ENCODE results near the gene GALNT6.

Gene GALNT6, protein sequence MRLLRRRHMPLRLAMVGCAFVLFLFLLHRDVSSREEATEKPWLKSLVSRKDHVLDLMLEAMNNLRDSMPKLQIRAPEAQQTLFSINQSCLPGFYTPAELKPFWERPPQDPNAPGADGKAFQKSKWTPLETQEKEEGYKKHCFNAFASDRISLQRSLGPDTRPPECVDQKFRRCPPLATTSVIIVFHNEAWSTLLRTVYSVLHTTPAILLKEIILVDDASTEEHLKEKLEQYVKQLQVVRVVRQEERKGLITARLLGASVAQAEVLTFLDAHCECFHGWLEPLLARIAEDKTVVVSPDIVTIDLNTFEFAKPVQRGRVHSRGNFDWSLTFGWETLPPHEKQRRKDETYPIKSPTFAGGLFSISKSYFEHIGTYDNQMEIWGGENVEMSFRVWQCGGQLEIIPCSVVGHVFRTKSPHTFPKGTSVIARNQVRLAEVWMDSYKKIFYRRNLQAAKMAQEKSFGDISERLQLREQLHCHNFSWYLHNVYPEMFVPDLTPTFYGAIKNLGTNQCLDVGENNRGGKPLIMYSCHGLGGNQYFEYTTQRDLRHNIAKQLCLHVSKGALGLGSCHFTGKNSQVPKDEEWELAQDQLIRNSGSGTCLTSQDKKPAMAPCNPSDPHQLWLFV

GRCh38 chr12:51391283-51392123 is at the start of gene GALNT6:
GALNT6 (minus strand) TSS chr12:51391406; CDS start chr12:51379781, 11,625 bp downstream.
- DNase-seq, result no peak

DNA sequence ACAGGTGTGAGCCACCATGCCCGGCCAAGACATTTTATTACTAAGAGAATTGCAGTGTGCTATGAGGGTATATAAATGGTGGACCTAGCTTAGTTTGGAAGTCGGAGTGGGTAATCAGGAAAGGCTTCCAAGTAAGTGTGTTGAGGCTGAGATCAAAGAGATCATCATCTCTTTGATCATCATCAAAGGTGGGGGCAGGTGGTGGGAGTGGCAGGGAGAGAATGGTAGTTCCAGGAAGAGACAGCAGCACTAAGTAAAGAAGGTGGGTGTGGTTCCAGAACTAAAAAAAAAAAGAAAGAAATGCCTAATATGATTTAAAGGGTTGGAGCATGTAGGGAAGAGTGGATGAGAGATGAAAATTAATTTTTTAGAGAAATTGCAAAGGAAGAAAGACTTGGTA is 48.1 kb upstream of the GALNT6 start:
- DNase-seq, result no peak

GRCh38 chr12:51437431-51437830 is 46.2 kb upstream of the GALNT6 start:
- no peak for DNase-seq

GRCh38 chr12:51434305-51434704 is 43.1 kb upstream of the GALNT6 start:
- no peak for DNase-seq

GRCh38 chr12:51432921-51433320 is 41.7 kb upstream of the GALNT6 start:
- no peak for DNase-seq

DNA sequence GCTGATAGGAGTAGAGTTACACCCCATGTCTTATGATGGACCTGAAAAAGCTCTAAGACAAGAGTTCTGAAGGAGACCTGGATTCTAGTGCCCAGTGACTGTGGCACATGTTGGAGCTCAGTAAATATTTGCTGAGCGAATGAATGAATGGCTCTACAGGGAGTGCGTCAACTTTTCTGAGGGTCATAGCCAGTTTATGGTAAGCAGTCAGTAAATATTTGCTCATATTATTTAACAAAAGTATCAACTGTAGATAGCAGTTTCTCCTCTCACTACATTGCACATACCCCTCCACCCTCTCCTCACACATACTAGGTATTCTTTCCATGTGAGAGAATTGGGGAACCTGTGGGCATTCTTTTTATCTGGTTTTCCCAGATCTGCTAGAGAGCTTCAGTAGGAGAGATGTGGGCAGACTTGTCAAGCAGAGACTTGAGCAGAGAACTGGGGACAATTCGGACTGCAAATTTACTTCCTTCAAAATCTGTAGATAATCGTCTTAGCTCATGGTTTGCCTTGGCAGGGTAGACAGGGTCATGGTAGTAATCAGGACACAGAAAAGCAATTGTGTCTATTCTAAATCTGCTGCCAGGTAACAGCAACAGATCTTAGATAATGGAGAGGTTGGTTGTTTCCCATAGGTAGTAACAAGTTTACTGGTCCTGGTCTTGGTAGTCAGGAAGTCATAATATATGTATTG is 39.1 kb upstream of the GALNT6 start:
- DNase-seq, result no peak

GRCh38 chr12:51429700-51430099 is 38.5 kb upstream of the GALNT6 start:
- no peak for DNase-seq

- no peak for DNase-seq
Observed at GRCh38 chr12:51428256-51428655, 37.0 kb upstream of the GALNT6 start.

- peak; percentile 93 for DNase-seq
Observed at GRCh38 chr12:51424662-51425539, 33.7 kb upstream of the GALNT6 start, which contains the start of gene SLC4A8. SLC4A8 (plus strand) TSS chr12:51424831; CDS start chr12:51424988, 157 bp downstream.

DNA sequence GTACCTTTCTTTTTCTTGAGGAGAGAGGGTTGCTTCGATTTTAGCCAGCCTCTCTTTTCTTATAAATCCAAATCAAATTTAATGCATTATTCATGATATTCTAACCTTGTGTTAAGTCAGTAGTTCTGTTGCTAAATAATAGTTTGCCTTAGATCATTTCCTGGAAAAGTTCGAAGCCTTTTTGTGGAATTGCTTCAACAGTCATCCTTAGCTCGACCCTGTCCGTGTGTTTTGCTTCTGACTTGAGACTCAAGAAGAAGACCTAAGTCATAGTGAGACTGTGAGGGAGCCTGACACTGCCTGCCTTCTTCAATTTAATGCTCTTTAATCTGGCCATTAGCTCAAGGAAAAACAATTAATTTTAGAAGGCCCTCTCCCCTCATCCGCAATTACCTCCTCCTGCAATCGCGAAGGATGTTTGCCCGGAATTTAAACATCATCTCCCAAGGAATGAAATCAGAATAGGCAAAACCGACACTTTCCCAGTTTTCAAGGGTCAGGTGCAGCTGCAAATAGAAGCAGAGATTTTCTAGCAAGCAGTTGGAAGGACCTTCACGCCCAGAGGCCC is 33.0 kb upstream of the GALNT6 start:
- DNase-seq, result no peak

DNA sequence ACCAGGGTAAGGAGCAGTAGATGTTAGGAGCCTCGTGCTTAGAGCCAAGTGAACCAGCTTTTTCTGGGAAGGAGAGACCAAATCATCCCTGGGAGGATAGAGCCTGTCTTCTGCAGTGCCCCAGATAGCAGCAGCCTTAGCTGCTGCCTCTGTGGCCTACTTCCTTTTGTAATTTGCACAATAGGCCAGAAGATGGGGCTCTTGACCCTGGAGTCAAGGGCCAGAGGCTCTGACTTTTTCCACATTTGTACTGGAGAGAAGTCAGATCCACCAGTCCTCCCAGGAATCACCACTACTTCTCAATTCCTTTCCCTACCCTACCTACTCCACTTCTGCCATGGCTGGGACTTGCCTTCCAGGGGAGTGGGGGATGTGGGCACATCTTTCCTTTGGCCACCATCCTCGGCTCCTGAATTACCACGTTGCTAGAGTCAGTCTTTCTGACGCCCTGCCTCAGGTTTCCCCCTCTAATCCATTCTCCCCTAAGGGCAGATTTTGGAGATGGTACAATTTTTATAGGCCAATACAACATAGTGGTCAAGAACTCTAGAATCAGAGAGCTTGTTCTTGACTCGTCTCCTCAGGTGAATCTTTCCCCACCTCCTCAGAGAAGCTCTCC is 30.2 kb upstream of the GALNT6 start:
- DNase-seq, result peak; percentile 61

- no peak for DNase-seq
Observed at GRCh38 chr12:51419425-51420193, 28.4 kb upstream of the GALNT6 start.

GRCh38 chr12:51417826-51418225 is 26.6 kb upstream of the GALNT6 start:
- DNase-seq, result no peak

DNA sequence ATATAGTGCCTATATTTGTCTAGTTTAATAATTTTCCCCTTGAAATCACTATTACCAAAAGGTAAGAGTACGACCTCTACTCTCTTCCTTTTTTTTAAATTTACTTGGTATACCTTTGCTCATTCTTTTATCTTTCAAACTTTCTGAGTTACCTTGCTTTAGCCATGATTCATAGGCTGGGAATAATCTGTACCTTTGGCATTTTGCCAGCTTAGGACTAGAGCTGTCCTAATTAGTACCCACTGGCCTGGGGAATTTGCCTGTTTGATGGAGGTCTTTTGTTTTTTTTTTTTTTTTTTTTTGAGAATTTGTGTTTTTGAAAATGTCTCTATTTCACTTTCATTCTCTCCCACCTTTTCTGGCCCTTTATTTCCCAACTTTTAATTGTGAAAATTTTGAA is 24.7 kb upstream of the GALNT6 start:
- no peak for DNase-seq

DNA sequence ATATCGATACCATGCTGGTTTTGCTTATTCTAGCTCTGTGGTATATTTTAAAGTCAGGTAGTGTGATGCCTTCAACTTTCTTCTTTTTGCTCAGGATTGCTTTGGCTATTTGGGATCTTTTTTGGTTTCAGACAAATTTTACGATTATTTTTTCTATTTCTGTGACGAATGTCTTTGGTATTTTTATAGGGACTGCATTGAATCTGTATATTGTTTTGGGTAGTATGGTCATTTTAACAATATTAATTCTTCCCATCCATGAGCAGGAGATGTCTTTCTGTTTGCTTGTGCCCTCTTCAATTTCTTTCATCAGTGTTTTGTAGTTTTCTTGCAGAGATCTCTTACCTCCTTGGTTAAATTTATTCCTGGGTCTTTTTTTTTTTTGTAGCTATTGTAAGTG is 22.6 kb upstream of the GALNT6 start:
- no peak for DNase-seq

DNA sequence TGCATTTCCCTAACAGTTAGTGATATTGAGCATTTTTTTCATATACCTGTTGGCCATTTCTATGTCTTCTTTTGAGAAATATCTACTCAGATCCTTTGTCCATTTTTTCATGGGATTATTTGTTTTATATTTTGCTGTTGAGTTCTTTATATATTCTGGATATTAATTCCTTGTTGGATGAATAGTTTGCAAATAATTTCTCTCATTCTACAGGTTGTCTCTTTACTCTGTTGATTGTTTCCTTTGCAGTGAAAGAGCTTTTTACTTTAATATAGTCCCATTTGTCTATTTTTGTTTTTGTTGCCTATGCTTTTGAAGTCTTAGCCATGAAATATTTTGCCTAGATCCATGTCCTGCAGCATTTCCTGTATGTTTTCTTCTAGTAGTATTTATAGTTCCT is 21.9 kb upstream of the GALNT6 start:
- no peak for DNase-seq

- no peak for DNase-seq
Observed at GRCh38 chr12:51409846-51410245, 18.6 kb upstream of the GALNT6 start.

- DNase-seq, result no peak
Observed at GRCh38 chr12:51407604-51408003, 16.4 kb upstream of the GALNT6 start.

GRCh38 chr12:51406859-51407258 is 15.7 kb upstream of the GALNT6 start:
- DNase-seq, result no peak

DNA sequence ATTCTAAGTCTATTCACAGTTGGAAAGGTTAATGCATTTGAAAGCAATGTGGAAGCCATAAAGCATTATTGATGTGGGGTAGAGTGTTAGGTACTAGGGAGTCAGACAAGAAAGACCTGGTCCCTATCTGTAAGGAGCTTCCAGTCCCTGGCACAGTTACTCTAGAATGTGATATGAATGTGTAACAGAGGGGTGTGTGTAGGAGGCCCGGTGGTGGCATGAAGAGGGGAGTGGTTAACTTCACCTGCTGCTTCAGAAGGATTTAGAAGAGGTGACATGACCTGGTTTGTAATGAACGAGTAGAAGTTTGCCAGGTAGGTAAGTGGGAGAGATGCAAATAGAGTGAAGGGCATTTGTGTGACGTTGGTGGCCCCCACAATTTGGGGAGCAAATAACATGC is 15.1 kb upstream of the GALNT6 start:
- no peak for DNase-seq
